ENCODE measurements around the gene PLET1.

The PLET1 gene

GRCh38 chr11:112290493-112290850, 29.8 kb upstream of the PLET1 start:
- H3K27ac ChIP-seq (replicated peaks): no peak overlapping the region
- no peaks in the 10 kb centered on the region for H3K27me3 ChIP-seq (ENCODE audit: insufficient read depth, poor library complexity, severe bottlenecking)
- DNase-seq (ENCODE audit: low read depth in 1 of 2, low spot score in 1 of 2): no peak
- H3K4me3 ChIP-seq (replicated peaks; ENCODE audit: insufficient read depth, low read length): peak overlapping the region; percentile 47
- TF ChIP-seq GABPA (IDR thresholded peaks at IDR 0.05; ENCODE audit: low read depth) (no peak), REST (IDR thresholded peaks at IDR 0.05; ENCODE audit: insufficient replicate concordance, low read depth) (no peak), POLR2AphosphoS5 (IDR thresholded peaks at IDR 0.05; ENCODE audit: low read depth) (no peak), SPI1 (IDR thresholded peaks at IDR 0.05; ENCODE audit: borderline replicate concordance, low read depth) (no peak)
- TF ChIP-seq, protein P1, sequence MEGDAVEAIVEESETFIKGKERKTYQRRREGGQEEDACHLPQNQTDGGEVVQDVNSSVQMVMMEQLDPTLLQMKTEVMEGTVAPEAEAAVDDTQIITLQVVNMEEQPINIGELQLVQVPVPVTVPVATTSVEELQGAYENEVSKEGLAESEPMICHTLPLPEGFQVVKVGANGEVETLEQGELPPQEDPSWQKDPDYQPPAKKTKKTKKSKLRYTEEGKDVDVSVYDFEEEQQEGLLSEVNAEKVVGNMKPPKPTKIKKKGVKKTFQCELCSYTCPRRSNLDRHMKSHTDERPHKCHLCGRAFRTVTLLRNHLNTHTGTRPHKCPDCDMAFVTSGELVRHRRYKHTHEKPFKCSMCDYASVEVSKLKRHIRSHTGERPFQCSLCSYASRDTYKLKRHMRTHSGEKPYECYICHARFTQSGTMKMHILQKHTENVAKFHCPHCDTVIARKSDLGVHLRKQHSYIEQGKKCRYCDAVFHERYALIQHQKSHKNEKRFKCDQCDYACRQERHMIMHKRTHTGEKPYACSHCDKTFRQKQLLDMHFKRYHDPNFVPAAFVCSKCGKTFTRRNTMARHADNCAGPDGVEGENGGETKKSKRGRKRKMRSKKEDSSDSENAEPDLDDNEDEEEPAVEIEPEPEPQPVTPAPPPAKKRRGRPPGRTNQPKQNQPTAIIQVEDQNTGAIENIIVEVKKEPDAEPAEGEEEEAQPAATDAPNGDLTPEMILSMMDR (IDR thresholded peaks at IDR 0.05; ENCODE audit: insufficient read depth, low read length): no peak

DNA sequence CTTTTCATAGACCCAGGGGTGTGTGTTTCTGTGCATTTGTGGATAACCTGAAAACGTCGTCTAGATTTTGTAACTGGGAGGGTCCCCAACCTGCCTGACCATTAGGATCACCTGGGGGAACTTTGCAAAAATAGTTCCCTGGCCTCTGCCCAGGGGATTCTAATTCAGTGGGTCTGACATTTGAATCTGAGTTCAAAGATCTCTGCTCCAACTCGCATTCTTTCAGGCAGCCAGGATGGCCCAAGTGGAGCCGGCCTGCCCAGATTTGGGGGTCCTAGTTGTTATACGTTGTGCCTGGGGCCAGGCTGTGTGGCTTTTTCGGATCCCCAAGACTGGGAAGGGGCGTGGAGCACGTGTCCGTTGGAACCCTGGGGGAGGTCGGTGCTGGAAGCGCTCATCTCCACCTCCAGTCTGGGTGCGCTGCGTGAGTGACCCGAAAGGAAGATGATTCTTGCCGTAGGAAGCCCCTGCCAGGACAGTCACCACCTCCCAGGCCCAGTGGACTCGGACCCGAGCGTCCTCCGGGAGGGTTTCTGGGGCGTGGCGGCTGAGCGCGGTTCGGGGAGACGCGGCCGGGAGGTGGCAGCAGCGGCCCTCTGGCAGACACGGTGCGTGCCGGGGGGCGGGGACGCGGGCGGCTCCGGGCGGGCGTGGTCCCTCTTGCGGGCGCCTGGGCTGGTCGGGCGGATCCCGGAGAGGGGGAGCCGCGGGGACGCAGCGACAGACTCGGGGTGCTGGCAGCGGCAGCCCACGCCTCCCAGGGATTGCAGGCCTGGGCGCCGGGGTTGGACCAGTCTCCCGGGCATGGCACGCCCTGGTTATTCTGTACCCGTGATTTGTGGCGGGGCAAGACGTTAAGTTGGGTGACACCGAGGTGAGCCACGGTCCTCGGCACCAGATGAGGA, 29.2 kb upstream of the PLET1 start:
- Histone ChIP-seq H3K27ac (replicated peaks) (no peak overlapping the region), H3K4me3 (replicated peaks; ENCODE audit: insufficient read depth, low read length) (peak overlapping the region; percentile 47), H3K27me3 (ENCODE audit: insufficient read depth, poor library complexity, severe bottlenecking) (no peaks in the 10 kb centered on the region)
- TF ChIP-seq POLR2AphosphoS5 (IDR thresholded peaks at IDR 0.05; ENCODE audit: low read depth): no peak
- TF ChIP-seq, protein P1 (IDR thresholded peaks at IDR 0.05; ENCODE audit: insufficient read depth, low read length): peak; percentile 17
- DNase-seq (ENCODE audit: low read depth in 1 of 2, low spot score in 1 of 2): peak in 1 of 2 experiments; percentile 59

DNA sequence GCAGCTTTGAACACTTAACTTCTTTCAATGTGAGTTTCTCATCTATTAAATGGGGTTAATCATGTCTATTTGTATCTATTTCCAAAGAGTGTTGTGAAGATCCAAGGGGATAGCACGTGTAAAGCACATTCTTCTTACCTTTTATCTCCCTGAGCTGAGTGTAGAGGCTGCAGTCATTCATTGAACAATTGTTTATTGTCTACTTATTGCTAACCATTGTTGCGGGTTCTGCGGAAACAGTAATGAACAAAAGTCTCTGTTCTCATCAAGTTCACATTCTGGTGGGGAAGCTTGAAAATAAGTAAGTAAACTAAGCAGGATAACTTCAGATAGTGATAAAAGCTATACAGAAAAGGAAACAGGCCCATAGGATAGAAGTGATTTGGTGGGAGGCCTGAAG, 27.4 kb upstream of the PLET1 start:
- no peak for TF ChIP-seq SPI1 (IDR thresholded peaks at IDR 0.05; ENCODE audit: borderline replicate concordance, low read depth)
- no peak for TF ChIP-seq GABPA (IDR thresholded peaks at IDR 0.05; ENCODE audit: low read depth)
- TF ChIP-seq REST (IDR thresholded peaks at IDR 0.05; ENCODE audit: insufficient replicate concordance, low read depth): no peak
- H3K27ac ChIP-seq (replicated peaks): no peak overlapping the region
- DNase-seq (ENCODE audit: low read depth in 1 of 2, low spot score in 1 of 2): no peak
- H3K27me3 ChIP-seq (ENCODE audit: insufficient read depth, poor library complexity, severe bottlenecking): no peaks in the 10 kb centered on the region
- no peak overlapping the region for H3K4me3 ChIP-seq (replicated peaks; ENCODE audit: insufficient read depth, low read length)

GRCh38 chr11:112285841-112286311, 25.2 kb upstream of the PLET1 start:
- TF ChIP-seq, protein P1 (IDR thresholded peaks at IDR 0.05; ENCODE audit: insufficient read depth, low read length): no peak
- TF ChIP-seq POLR2AphosphoS5 (IDR thresholded peaks at IDR 0.05; ENCODE audit: low read depth): no peak
- no peak for TF ChIP-seq GABPA (IDR thresholded peaks at IDR 0.05; ENCODE audit: low read depth)
- no peak for TF ChIP-seq REST (IDR thresholded peaks at IDR 0.05; ENCODE audit: insufficient replicate concordance, low read depth)
- no peak for TF ChIP-seq SPI1 (IDR thresholded peaks at IDR 0.05; ENCODE audit: borderline replicate concordance, low read depth)
- no peak overlapping the region for H3K27ac ChIP-seq (replicated peaks)
- H3K27me3 ChIP-seq (ENCODE audit: insufficient read depth, poor library complexity, severe bottlenecking): no peaks in the 10 kb centered on the region
- DNase-seq (ENCODE audit: low read depth in 1 of 2, low spot score in 1 of 2): no peak
- H3K4me3 ChIP-seq (replicated peaks; ENCODE audit: insufficient read depth, low read length): no peak overlapping the region

All from HL-60 (cell line).